Adipocyte (in vitro differentiated cells): ENCODE measurements around the gene TMBIM6.

Experiments used
- DNase-seq: peaks from one replicate; pipeline ENCODE4 v3.0.0-alpha.2; 2015; ENCODE audit warnings: low read depth
- H3K27me3 ChIP-seq: replicated peaks from 2 replicates; pipeline ENCODE4 v1.7.0; 2013; ENCODE audit warnings: mild to moderate bottlenecking, low read length, moderate library complexity; ENCODE audit not compliant: control insufficient read depth, insufficient read depth
- H3K36me3 ChIP-seq: 2 replicates; pipeline ENCODE4 v1.7.0; 2013; ENCODE audit warnings: low read length, mild to moderate bottlenecking, moderate library complexity; ENCODE audit not compliant: control insufficient read depth, insufficient read depth, severe bottlenecking
- H3K4me1 ChIP-seq: 2 replicates; pipeline ENCODE4 v1.7.0; 2013; ENCODE audit warnings: mild to moderate bottlenecking, low read length, moderate library complexity; ENCODE audit not compliant: control insufficient read depth, insufficient read depth
- H3K4me3 ChIP-seq: 2 replicates; pipeline ENCODE4 v1.7.0; 2013; ENCODE audit warnings: mild to moderate bottlenecking, low read length, moderate library complexity
- H3K9ac ChIP-seq: 2 replicates; pipeline ENCODE4 v1.7.0; 2013; ENCODE audit warnings: mild to moderate bottlenecking, low read length, moderate library complexity
- H3K9me3 ChIP-seq: 2 replicates; pipeline ENCODE4 v1.7.0; 2013; ENCODE audit warnings: mild to moderate bottlenecking, low read length, moderate library complexity; ENCODE audit not compliant: control insufficient read depth

The TMBIM6 gene, protein sequence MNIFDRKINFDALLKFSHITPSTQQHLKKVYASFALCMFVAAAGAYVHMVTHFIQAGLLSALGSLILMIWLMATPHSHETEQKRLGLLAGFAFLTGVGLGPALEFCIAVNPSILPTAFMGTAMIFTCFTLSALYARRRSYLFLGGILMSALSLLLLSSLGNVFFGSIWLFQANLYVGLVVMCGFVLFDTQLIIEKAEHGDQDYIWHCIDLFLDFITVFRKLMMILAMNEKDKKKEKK

DNA sequence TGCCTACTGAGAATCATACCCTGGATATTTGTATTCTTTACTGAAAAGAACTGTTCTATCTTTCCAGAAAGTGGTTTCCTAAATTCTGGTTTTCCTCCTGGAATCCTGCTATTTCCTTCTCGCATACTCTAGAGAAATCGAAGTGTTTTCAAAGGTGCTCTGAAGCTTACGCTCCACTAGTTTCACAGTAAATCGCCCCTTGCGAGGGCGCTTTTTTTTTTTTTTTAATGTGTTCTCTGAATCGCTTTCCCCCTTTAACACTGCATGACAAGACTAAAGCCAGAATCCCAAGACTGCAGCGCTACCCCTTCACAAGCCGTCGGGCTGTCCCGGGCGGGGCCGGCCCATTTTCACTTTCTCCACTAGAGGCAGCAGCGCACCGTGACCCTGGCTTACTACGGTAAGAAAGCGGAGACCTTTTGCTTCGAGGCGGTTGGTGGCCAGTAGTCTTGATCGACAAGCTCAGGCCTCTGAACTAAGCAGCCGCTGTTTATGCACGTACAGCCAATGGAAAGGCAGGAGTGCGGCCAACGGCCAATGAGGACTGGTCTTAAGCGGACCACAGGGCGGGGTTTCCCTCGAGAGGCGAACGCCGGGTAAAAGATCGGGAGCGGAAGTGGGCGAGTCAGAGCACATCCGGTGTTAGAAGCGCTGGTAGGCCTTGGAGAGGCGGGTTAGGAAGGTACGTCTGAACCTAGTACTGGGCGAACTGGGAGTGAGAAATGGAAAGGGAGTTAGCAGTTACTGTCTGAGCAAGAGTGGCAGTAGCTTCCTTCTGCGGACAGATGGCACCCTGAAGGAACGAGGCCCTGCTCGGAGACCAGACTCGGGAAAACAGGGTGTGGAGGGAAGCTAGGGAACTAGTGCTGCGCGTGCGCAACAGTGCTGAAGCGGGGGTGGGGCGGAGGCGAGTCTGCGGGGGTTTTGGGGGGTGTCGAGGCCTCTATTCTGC lies at the start of gene TMBIM6:
TSS of gene TMBIM6 (plus strand) at position 628 of the 952 bp plus-strand sequence. CDS start 10,937 bp downstream, outside the sequence.
- Histone ChIP-seq H3K9ac (peak within 1 kb of the TSS; percentile 94), H3K4me3 (peak within 1 kb of the TSS; percentile 88), H3K9me3 (no peaks in the 10 kb centered on the region), H3K27me3 (no peaks in the 10 kb centered on the region), H3K4me1 (peaks cover 24% of the 10 kb centered on the region), H3K36me3 (no peaks in the 10 kb centered on the region)
- peak; percentile 100 for DNase-seq

- no peak for DNase-seq
- H3K27me3 ChIP-seq, result no peaks in the 10 kb centered on the region
- no peak overlapping the region for H3K4me3 ChIP-seq
- H3K36me3 ChIP-seq, result no peaks in the 10 kb centered on the region
- H3K4me1 ChIP-seq, result peaks cover 19% of the 10 kb centered on the region
- no peak overlapping the region for H3K9ac ChIP-seq
- no peaks in the 10 kb centered on the region for H3K9me3 ChIP-seq
Measured at GRCh38 chr12:49692851-49693250, 48.5 kb upstream of the TMBIM6 start.

GRCh38 chr12:49693931-49694444 lies 47.4 kb upstream of the TMBIM6 start:
- Histone ChIP-seq H3K9ac (no peak overlapping the region), H3K4me1 (peaks cover 29% of the 10 kb centered on the region), H3K27me3 (no peaks in the 10 kb centered on the region), H3K9me3 (no peaks in the 10 kb centered on the region), H3K4me3 (no peak overlapping the region), H3K36me3 (no peaks in the 10 kb centered on the region)
- DNase-seq, result no peak

GRCh38 chr12:49696723-49697122 lies 44.6 kb upstream of the TMBIM6 start:
- no peak overlapping the region for H3K4me3 ChIP-seq
- no peak for DNase-seq
- H3K36me3 ChIP-seq, result no peaks in the 10 kb centered on the region
- peaks cover 29% of the 10 kb centered on the region for H3K4me1 ChIP-seq
- H3K9me3 ChIP-seq, result no peaks in the 10 kb centered on the region
- H3K9ac ChIP-seq, result no peak overlapping the region
- no peaks in the 10 kb centered on the region for H3K27me3 ChIP-seq

GRCh38 chr12:49697808-49698207 lies 43.5 kb upstream of the TMBIM6 start:
- DNase-seq, result no peak
- H3K27me3 ChIP-seq, result no peaks in the 10 kb centered on the region
- peaks cover 34% of the 10 kb centered on the region for H3K4me1 ChIP-seq
- no peaks in the 10 kb centered on the region for H3K9me3 ChIP-seq
- H3K4me3 ChIP-seq, result no peak overlapping the region
- no peaks in the 10 kb centered on the region for H3K36me3 ChIP-seq
- no peak overlapping the region for H3K9ac ChIP-seq

DNA sequence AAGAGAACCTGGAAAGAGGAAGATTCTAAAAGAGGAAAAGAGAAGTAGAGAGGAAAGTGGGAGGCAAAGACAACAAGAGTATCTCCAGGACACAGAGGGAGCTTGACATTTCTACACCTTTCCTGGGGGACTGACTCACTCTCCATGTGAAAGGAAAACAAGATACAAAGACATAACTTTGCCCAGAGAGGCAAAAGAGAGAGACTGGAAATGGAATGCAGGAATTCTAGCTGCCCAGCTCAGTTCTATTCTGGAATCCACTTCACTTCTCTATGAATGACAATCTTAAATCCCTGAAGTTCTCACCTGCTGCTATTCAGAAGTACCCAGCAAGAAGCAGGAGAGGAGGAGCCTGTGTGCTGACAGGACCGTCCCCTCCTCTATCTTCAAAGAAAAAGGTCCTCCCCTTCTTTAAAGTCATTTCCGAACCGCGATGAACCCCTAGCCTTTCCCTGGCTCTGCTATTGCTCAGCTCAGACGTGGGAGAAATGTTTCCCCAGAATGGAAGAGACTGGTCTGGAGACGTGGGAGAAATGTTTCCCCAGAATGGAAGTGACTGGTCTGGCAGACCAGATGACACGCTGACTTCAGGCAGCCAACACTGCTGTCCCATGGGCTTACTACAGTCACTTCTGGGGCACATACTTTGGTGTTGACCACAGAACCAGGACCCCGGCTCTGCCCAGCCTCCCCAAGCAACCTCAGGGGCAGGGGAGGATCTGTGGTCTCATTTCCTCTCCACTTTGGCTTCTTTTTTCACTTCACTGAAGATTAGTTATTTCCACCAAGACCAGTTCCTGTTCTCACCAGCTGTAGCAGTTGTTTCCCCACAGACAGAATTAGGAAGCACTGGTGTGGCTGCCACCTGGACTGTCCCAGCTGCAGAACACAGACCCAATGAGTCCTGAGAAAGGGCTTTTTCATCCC lies 42.5 kb upstream of the TMBIM6 start:
- H3K4me1 ChIP-seq, result peaks cover 42% of the 10 kb centered on the region
- H3K36me3 ChIP-seq, result no peaks in the 10 kb centered on the region
- peak overlapping the region; percentile 56 for H3K9ac ChIP-seq
- peak; percentile 50 for DNase-seq
- no peaks in the 10 kb centered on the region for H3K9me3 ChIP-seq
- H3K4me3 ChIP-seq, result peak overlapping the region; percentile 55
- H3K27me3 ChIP-seq, result no peaks in the 10 kb centered on the region

DNA sequence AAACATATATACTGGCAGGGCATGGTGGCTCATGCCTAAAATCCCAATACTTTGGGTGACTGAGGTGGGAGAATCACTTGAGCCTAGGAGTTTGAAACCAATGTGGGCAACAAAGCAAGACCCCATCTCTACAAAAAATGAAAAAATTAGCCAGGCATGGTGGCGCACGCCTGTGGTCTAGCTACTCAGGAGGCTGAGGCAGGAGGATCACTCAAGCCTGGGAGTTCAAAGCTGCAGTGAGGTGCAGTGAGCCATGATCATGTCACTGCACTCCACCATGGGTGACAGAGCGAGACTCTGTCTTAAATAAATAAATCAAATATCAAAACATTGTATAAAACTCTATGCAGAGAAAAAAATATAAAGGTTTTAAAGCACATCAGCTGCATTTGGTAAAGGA lies 39.3 kb upstream of the TMBIM6 start:
- no peak for DNase-seq
- Histone ChIP-seq H3K27me3 (no peaks in the 10 kb centered on the region), H3K9ac (no peak overlapping the region), H3K4me1 (peaks cover 57% of the 10 kb centered on the region), H3K9me3 (no peaks in the 10 kb centered on the region), H3K4me3 (no peak overlapping the region), H3K36me3 (no peaks in the 10 kb centered on the region)

GRCh38 chr12:49702676-49703215 lies 38.6 kb upstream of the TMBIM6 start:
- Histone ChIP-seq H3K27me3 (no peaks in the 10 kb centered on the region), H3K9me3 (no peaks in the 10 kb centered on the region), H3K36me3 (no peaks in the 10 kb centered on the region), H3K4me1 (peaks cover 55% of the 10 kb centered on the region), H3K4me3 (no peak overlapping the region), H3K9ac (no peak overlapping the region)
- DNase-seq, result peak; percentile 44

GRCh38 chr12:49703647-49704137 lies 37.7 kb upstream of the TMBIM6 start:
- Histone ChIP-seq H3K36me3 (no peaks in the 10 kb centered on the region), H3K9ac (no peak overlapping the region), H3K4me3 (peak overlapping the region; percentile 8), H3K27me3 (no peaks in the 10 kb centered on the region), H3K9me3 (no peaks in the 10 kb centered on the region), H3K4me1 (peaks cover 49% of the 10 kb centered on the region)
- DNase-seq, result peak; percentile 48

DNA sequence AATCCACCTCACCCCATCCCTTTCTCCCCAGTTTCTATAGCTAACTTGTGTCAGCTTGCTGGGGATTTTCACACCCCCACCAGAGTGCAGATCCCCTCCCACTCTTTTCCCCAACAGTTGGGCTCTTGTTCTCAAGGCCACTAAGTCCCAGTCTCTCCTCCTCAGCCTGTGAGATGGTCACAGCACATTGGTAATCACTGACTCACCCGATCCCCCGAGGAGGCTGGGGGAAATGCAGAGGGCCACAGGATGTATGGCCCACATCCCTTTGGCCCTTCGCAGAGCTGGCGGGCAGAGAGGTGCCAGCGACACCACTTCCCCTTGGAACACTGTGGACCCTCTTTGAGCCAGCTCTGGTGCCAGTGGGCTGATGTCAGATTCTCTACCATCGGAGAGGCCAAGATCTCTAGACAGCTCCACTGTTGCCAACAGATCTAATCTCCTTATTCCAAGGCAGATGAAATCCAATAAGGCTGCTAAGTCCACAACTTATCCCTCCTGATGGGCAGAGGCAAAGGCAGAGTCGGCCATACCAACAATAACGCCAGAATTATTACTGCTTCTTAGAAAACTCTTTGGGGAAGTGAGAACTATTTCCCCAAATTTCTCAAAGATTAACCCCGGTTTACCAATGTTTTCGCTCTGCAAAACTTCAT lies 35.8 kb upstream of the TMBIM6 start:
- Histone ChIP-seq H3K36me3 (no peaks in the 10 kb centered on the region), H3K9ac (peak overlapping the region; percentile 82), H3K4me1 (peaks cover 42% of the 10 kb centered on the region), H3K4me3 (peak overlapping the region; percentile 82), H3K27me3 (peaks cover 7% of the 10 kb centered on the region), H3K9me3 (no peaks in the 10 kb centered on the region)
- DNase-seq, result peak; percentile 58
